Skeletal muscle tissue (tissue), 4 donors: ENCODE data around the gene LSM14B. TPM values are rescaled to one million over a fixed set of nuclear protein-coding genes. Genes with fewer than 3 reads are reported as not detected.
A peak's percentile ranks its signal among the peaks of the same experiment; 100 is the strongest.
"Not testable (repeated sequence)": the region's sequence is repeated elsewhere in the genome, so short reads cannot be mapped to it uniquely, and the experiment has no call there.

Experiments
- H3K27ac ChIP-seq: one replicate; pipeline ENCODE4 v1.7.0; 2013; ENCODE audit warnings: mild to moderate bottlenecking, low read depth, low read length, inconsistent platforms
- H3K27me3 ChIP-seq, 3 donors: one replicate each; pipeline ENCODE4 v1.7.0; 2013; ENCODE audit warnings: low read length in 3 of 3; ENCODE audit not compliant: control insufficient read depth in 3 of 3, insufficient read depth in 3 of 3
- H3K36me3 ChIP-seq, 3 donors: one replicate each; pipeline ENCODE4 v1.7.0; 2013; ENCODE audit warnings: low read length in 3 of 3; ENCODE audit not compliant: control insufficient read depth in 3 of 3, insufficient read depth in 3 of 3
- H3K4me1 ChIP-seq, 3 donors: one replicate each; pipeline ENCODE4 v1.7.0; 2013; ENCODE audit warnings: low read length in 3 of 3, mild to moderate bottlenecking in 3 of 3; ENCODE audit not compliant: control insufficient read depth in 3 of 3, insufficient read depth in 3 of 3
- H3K4me3 ChIP-seq, 3 donors: one replicate each; pipeline ENCODE4 v1.7.0; 2013; ENCODE audit warnings: low read length in 3 of 3
- H3K9ac ChIP-seq, 3 donors: one replicate each; pipeline ENCODE4 v1.7.0; 2013; ENCODE audit warnings: low read length in 3 of 3, mild to moderate bottlenecking in 3 of 3, moderate library complexity in 2 of 3, low read depth in 1 of 3
- H3K9me3 ChIP-seq, 3 donors: one replicate each; pipeline ENCODE4 v1.7.0; 2013; ENCODE audit warnings: low read length in 3 of 3; ENCODE audit not compliant: control insufficient read depth in 3 of 3
- total RNA-seq: library from RNA; depleted of rRNA; stranded (reverse); fragments of >200 nt; gene quantifications from one replicate; pipeline ENCODE4 v1.2.3, GENCODE V29; 2014
- donor health status: Osteomylitis.

Gene LSM14B
- total RNA-seq, 1 donor from 2014 or later, result 53.8 TPM

DNA sequence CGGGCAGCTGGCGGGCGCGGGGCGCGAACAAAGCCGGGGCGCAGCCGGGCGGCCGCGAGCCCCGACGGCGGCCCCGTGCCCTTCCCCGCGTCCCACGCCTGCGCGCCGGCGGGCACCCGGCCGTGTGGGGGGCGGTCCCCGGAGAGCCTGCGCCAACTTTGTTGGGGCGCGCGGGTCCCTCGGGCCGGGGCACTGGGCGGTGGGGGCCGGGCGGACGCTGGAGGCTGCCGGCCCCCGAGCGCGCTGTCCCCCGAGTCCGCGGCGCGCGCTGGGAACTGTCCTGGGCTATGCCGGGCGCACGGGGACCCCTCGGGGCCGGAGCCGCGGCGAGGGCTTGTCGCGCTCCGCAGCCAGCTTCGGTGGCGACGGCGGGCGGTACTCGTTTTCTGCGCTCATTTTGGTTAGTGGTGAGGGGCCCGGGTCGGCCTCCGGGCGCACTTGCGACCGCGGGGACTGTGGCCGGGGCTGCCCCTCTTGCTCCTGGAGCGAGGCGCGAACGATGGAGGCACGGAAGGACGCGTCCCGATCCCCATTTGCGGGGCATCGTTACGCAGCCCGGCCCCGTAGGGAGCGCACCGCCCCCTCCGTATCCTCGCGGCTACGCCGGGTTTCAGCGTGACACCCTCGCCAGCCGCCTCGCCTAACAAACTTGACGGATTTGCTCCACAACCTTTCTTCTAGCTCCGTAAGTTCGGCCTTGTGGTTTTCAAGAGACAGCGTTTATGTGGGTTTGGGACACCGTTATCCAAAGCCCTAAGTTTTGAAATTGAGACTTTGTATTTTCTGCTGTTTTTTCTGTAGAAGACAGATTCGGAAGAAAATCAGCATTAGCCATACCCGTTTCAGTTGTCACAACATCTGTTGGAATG lies 21.9 kb downstream of the LSM14B start:
- Histone ChIP-seq H3K4me1 (peaks cover 35 to 61% (median 54%) of the 10 kb centered on the region in 3 donors), H3K4me3 (peak overlapping the region; percentile 80 to 83 (median 80)), H3K36me3 (peaks cover 15 to 20% (median 17%) of the 10 kb centered on the region in 3 donors), H3K9ac (peak overlapping the region; percentile 76 to 96 (median 83)), H3K9me3 (no peaks in the 10 kb centered on the region), H3K27me3 (no peaks in the 10 kb centered on the region), H3K27ac (peak overlapping the region; percentile 61)

- Histone ChIP-seq H3K27me3 (no peaks in the 10 kb centered on the region), H3K4me1 (peaks cover 36 to 59% (median 54%) of the 10 kb centered on the region in 3 donors), H3K9me3 (no peaks in the 10 kb centered on the region), H3K36me3 (peaks cover 2 to 10% (median 4%) of the 10 kb centered on the region in 3 donors), H3K4me3 (peak overlapping the region in 1 of 3 donors; percentile 35), H3K27ac (no peak overlapping the region), H3K9ac (peak overlapping the region in 2 of 3 donors; percentile 35 to 66)
Measured at GRCh38 chr20:62145688-62146018, 23.4 kb downstream of the LSM14B start.

- Histone ChIP-seq H3K9me3 (no peaks in the 10 kb centered on the region), H3K27ac (no peak overlapping the region), H3K4me3 (no peak overlapping the region), H3K27me3 (no peaks in the 10 kb centered on the region), H3K4me1 (peaks cover 30 to 59% (median 49%) of the 10 kb centered on the region in 3 donors), H3K9ac (no peak overlapping the region), H3K36me3 (peaks cover 0 to 10% (median 2%) of the 10 kb centered on the region in 3 donors)
Measured at GRCh38 chr20:62146019-62146755, 23.9 kb downstream of the LSM14B start.

DNA sequence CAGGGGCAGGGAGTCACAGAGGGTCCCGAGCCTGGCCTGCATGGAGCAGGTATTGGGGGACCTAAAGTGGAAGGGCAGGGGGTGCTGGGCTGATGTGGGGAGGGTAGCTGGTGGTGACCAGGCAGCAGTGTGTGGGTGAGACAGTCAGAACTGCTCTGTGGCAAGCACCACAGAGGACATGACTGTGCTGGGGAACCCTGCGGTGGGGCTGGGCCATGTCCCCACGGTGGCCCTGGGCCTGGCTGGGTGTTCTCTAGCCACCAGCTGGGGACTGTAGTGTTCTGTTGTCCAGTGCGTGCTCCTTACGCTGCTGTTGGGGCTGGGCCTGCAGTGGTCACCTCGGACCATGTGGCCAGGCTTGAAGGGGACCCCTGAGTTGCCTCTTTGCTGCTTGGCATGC lies 24.9 kb downstream of the LSM14B start:
- Histone ChIP-seq H3K9me3 (no peaks in the 10 kb centered on the region), H3K36me3 (peaks cover 0 to 10% (median 2%) of the 10 kb centered on the region in 3 donors), H3K4me1 (peaks cover 21 to 52% (median 40%) of the 10 kb centered on the region in 3 donors), H3K9ac (peak overlapping the region in 1 of 3 donors; percentile 25), H3K27ac (no peak overlapping the region), H3K4me3 (no peak overlapping the region), H3K27me3 (no peaks in the 10 kb centered on the region)

DNA sequence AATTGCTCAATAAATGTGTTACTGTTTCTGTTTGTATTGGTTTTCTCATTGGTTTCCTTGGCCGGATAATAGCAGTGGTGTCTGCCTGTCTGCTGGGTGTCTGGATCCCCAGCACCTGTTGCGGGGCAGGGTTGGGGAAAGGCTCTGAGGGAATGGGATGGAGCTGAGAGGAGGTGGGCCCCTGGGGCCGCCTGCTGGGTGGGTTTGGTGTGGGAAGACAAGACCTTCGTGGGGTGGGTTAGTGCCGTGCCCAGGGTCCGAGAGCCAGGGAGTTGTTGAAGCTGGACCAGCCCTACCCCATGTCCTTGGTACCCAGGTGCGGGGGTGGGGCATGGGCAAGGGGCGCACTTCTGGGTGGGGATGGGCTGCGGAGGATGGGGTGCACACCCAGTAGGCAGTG lies 25.3 kb downstream of the LSM14B start:
- H3K4me1 ChIP-seq, result peaks cover 21 to 50% (median 40%) of the 10 kb centered on the region in 3 donors
- H3K9ac ChIP-seq, result peak overlapping the region in 1 of 3 donors; percentile 25
- H3K36me3 ChIP-seq, result peaks cover 0 to 13% (median 2%) of the 10 kb centered on the region in 3 donors
- no peak overlapping the region for H3K27ac ChIP-seq
- no peaks in the 10 kb centered on the region for H3K9me3 ChIP-seq
- no peak overlapping the region for H3K4me3 ChIP-seq
- no peaks in the 10 kb centered on the region for H3K27me3 ChIP-seq

DNA sequence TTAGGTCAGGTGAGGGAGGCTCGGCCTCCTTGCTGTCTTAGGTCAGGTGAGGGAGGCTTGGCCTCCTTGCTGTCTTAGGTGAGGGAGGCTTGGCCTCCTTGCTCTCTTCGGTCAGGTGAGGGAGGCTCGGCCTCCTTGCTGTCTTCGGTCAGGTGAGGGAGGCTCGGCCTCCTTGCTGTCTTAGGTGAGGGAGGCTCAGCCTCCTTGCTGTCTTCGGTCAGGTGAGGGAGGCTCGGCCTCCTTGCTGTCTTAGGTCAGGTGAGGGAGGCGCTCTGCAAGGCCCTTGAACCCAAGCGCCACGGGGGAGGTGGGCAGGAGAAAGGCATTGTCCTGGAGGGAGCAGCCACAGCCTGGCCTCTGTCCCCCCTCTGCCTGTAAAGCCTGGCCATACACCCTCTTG lies 26.1 kb downstream of the LSM14B start:
- peaks cover 0 to 15% (median 2%) of the 10 kb centered on the region in 3 donors for H3K36me3 ChIP-seq
- not testable (repeated sequence) for H3K27ac ChIP-seq, H3K9me3 ChIP-seq, H3K9ac ChIP-seq, H3K27me3 ChIP-seq, H3K4me3 ChIP-seq
- H3K4me1 ChIP-seq, result peaks cover 21 to 50% (median 40%) of the 10 kb centered on the region in 3 donors

DNA sequence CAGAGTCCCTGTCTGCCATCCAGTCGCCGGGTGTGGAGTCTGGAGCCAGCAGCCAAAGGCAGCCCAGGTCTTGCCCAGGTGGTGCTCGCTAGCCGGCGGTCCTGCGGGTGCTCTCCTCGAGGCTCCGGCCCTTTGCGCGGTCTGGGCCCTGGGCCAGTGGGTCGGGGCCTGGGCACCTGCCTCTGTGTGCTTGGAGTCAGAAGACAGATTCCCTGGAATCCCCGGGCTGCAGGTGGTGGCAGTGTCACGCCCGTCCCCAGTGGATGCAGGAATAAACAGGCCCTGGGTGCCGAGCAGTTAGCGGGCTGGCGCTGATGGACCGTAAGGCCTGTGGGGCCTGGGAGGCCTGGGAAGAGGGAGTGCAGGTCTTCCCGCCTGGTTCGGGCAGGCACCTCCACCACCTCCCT lies 26.6 kb downstream of the LSM14B start:
- H3K4me3 ChIP-seq, result no peak overlapping the region
- no peaks in the 10 kb centered on the region for H3K9me3 ChIP-seq
- peaks cover 21 to 50% (median 40%) of the 10 kb centered on the region in 3 donors for H3K4me1 ChIP-seq
- no peak overlapping the region for H3K27ac ChIP-seq
- H3K36me3 ChIP-seq, result peaks cover 0 to 15% (median 2%) of the 10 kb centered on the region in 3 donors
- H3K27me3 ChIP-seq, result no peaks in the 10 kb centered on the region
- peak overlapping the region in 1 of 3 donors; percentile 25 for H3K9ac ChIP-seq

DNA sequence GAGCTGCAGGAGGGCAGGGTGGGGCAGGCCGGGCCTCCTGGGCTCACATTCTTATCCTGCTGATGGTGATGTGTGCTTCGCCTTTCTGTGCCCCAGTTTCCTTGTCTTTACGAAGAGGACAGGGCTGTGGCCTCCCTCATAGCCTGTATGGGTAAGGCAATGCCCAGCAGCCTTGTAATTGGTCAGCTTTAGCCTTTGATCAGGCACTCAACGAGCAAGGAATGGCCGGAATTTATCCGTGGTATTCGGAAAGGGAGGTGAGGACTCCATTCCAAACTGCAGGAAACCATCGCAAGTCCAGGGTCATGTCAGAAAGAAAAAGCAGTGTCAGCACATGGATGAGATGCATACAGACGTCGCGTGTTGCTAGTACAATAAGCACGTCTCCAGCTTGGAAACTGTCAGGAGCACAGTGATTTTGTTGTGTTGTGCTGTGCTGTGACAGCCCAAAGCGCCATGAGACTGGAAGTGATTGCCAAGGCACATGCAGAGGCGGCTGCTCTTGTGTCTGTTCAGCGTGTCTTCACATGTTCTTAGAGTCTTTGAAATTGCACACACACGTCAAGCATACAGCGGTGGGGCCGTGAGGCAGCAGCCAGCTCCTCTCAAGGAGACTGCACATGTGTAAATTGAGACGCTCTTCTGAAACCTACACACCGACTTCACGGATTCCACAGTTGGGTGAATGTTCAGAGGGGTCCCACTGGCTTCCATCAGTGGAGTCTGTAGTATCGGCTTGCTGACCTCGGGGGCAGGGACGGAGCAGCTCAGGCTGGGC lies 27.4 kb downstream of the LSM14B start:
- Histone ChIP-seq H3K27me3 (no peaks in the 10 kb centered on the region), H3K9me3 (no peaks in the 10 kb centered on the region), H3K36me3 (peaks cover 3 to 15% (median 8%) of the 10 kb centered on the region in 3 donors), H3K4me3 (no peak overlapping the region), H3K4me1 (peaks cover 14 to 47% (median 37%) of the 10 kb centered on the region in 3 donors), H3K9ac (peak overlapping the region in 1 of 3 donors; percentile 21), H3K27ac (no peak overlapping the region)

DNA sequence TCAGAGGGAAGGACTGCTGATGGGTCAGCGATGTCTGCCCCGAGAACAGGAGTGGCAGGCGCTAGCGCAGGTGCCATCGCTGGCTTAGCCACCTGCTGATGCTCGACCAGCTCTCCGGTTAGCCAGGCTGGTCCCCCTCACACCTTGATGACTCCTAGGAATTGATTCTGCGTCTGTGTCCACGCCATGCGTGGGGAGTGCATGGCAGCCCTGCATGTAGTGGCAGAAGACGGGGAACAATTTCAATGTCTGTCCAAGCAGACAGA lies 28.0 kb downstream of the LSM14B start:
- Histone ChIP-seq H3K4me3 (no peak overlapping the region), H3K27me3 (no peaks in the 10 kb centered on the region), H3K9me3 (no peaks in the 10 kb centered on the region), H3K36me3 (peaks cover 3 to 15% (median 10%) of the 10 kb centered on the region in 3 donors), H3K4me1 (peaks cover 9 to 42% (median 31%) of the 10 kb centered on the region in 3 donors), H3K9ac (peak overlapping the region in 1 of 3 donors; percentile 21), H3K27ac (no peak overlapping the region)
